SK-N-SH (cell line): ENCODE data around the gene NBEAL2. TPM values are rescaled to one million over a fixed set of nuclear protein-coding genes. Genes with fewer than 3 reads are reported as not detected.

Experiments
- polyA plus RNA-seq, 3 experiments: library from polyadenylated mRNA; depleted of rRNA; stranded (reverse); fragments of >200 nt; gene quantifications; 2 replicates each; pipeline ENCODE4 v1.2.3, GENCODE V29; 2012
- small RNA-seq, 7 experiments: library from RNA; depleted of rRNA; stranded (forward); fragments of <200 nt; gene quantifications; one replicate each; pipeline ENCODE3, GENCODE V24; 2012

The NBEAL2 gene
- polyA plus RNA-seq, 1 of the 3 experiments (the other 2 are of a cell fraction): 20.3 TPM

Small RNA genes lying within 50 kb of the gene (small RNA-seq; reads per million reads assigned to genes)
- gene MRPL57P3: 0 reads per million in 7 experiments

Other genes starting within 250 kb of the NBEAL2 start
- gene MYL3, start 116.2 kb upstream of the NBEAL2 start, polyA plus RNA-seq (2012; rRNA removed): not detected in 2 replicates
- 0.07 and 0.34 TPM in 2 replicates for gene PTH1R, start 101.9 kb upstream of the NBEAL2 start, polyA plus RNA-seq (2012; rRNA removed)
- gene CCDC12, start 2.9 kb upstream of the NBEAL2 start, polyA plus RNA-seq (2012; rRNA removed): 53.2 and 105 TPM in 2 replicates
- gene SETD2, start 184.4 kb downstream of the NBEAL2 start, polyA plus RNA-seq (2012; rRNA removed): 12.1 and 15.3 TPM in 2 replicates